Breast epithelium (tissue), 4 donors: ENCODE results near the gene BCAN. TPM values are rescaled to one million over a fixed set of nuclear protein-coding genes. Genes with fewer than 3 reads are reported as not detected.
A peak's percentile ranks its signal among the peaks of the same experiment; 100 is the strongest.

ENCODE experiments used
- DNase-seq, 2 donors: peaks; one replicate each; pipeline ENCODE4 v3.0.0-alpha.2; 2019; ENCODE audit warnings: low spot score in 2 of 2
- H3K27ac ChIP-seq, 2 donors: fragments of 200-600 bp; sonication (generic) in 1 of 2; one replicate each; pipeline ENCODE4 v1.5.1; 2016 to 2019; ENCODE audit warnings: mild to moderate bottlenecking in 1 of 2
- H3K27me3 ChIP-seq, 2 donors: fragments of 200-600 bp; sonication (generic) in 1 of 2; one replicate each; pipeline versions ENCODE4 v1.5.1 to v1.6.0; 2017 to 2019; ENCODE audit warnings: control low read depth in 1 of 2, mild to moderate bottlenecking in 1 of 2
- H3K36me3 ChIP-seq: fragments of 200-600 bp; one replicate; pipeline ENCODE4 v1.5.1; 2019
- H3K4me1 ChIP-seq, 2 donors: fragments of 200-600 bp; sonication (generic); one replicate each; pipeline ENCODE4 v1.5.1; 2016 to 2019; ENCODE audit warnings: control low read depth in 1 of 2
- H3K4me3 ChIP-seq, 3 donors: fragments of 200-600 bp; sonication (generic); 1 replicate in 2 of 3; 2 replicates in 1 of 3; pipeline ENCODE4 v1.5.1; 2016 to 2019; ENCODE audit warnings: mild to moderate bottlenecking in 3 of 3, moderate library complexity in 2 of 3
- H3K9me3 ChIP-seq, 2 donors: fragments of 200-600 bp; sonication (generic) in 1 of 2; one replicate each; pipeline ENCODE4 v1.5.1; 2016 to 2019; ENCODE audit warnings: control low read depth in 1 of 2
- POLR2A ChIP-seq: fragments of 450-650 bp; IDR thresholded peaks from one replicate; pipeline ENCODE4 v1.6.1; 2016; ENCODE audit warnings: antibody characterized with exemption, mild to moderate bottlenecking, moderate library complexity
- POLR2AphosphoS5 ChIP-seq, 3 donors: sonication (generic); formaldehyde crosslinking; IDR thresholded peaks; one replicate each; pipeline ENCODE4 v1.6.1; 2017; ENCODE audit warnings: antibody characterized with exemption in 3 of 3
- intact Hi-C: fragments of 100-400 bp; cut with DNase I; formaldehyde crosslinking; loops from one replicate; pipeline ENCODE4 v1.15.1; 2023; ENCODE audit warnings: low total_unique reads
- total RNA-seq, 3 donors: library from RNA; depleted of rRNA; stranded (reverse); fragments of >200 nt; gene quantifications; one replicate each; pipeline ENCODE4 v1.1.0, GENCODE V29; 2016
- TF ChIP-seq, protein P1 (sequence below), 3 donors: fragments of 450-650 bp; IDR thresholded peaks; one replicate each; pipeline ENCODE4 v1.5.1; 2016 to 2017; ENCODE audit warnings: antibody characterized with exemption in 3 of 3, mild to moderate bottlenecking in 3 of 3, moderate library complexity in 3 of 3

BCAN gene
- total RNA-seq, 3 donors from 2014 or later: 0.44 TPM; not detected in 2

DNA sequence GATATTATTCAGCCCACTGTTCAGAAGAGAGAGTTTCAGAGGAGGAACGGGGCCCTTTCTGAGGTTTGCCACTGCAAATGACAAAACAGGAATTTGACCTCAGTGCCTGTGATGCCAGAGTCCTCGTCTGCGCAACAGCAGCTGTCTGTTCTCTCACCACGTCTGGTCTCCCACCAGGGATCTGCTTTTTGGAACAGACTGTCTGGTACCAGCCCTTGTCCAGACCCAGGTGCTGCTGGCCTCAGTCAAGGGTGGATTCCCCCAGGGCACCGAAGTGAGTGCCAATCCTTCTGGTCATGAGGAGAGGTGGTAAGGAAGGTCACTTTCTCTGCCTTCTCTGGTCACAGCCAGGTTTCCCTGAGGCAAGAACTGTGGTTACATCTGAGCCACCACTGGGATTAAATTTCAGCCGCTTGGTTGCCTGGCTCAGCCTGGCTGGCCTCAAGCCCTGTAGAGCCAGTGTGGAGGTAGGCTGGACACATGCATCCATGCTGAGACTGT is 2.3 kb upstream of the BCAN start:
- Histone ChIP-seq H3K36me3 (no peaks in the 10 kb centered on the region), H3K27me3 (peaks cover 0 to 8% of the 10 kb centered on the region in 2 donors)
- TF ChIP-seq, protein P1, sequence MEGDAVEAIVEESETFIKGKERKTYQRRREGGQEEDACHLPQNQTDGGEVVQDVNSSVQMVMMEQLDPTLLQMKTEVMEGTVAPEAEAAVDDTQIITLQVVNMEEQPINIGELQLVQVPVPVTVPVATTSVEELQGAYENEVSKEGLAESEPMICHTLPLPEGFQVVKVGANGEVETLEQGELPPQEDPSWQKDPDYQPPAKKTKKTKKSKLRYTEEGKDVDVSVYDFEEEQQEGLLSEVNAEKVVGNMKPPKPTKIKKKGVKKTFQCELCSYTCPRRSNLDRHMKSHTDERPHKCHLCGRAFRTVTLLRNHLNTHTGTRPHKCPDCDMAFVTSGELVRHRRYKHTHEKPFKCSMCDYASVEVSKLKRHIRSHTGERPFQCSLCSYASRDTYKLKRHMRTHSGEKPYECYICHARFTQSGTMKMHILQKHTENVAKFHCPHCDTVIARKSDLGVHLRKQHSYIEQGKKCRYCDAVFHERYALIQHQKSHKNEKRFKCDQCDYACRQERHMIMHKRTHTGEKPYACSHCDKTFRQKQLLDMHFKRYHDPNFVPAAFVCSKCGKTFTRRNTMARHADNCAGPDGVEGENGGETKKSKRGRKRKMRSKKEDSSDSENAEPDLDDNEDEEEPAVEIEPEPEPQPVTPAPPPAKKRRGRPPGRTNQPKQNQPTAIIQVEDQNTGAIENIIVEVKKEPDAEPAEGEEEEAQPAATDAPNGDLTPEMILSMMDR (IDR thresholded peaks at IDR 0.05): no peak
- TF ChIP-seq POLR2AphosphoS5 (IDR thresholded peaks at IDR 0.05): no peak
- no peak for TF ChIP-seq POLR2A

DNA sequence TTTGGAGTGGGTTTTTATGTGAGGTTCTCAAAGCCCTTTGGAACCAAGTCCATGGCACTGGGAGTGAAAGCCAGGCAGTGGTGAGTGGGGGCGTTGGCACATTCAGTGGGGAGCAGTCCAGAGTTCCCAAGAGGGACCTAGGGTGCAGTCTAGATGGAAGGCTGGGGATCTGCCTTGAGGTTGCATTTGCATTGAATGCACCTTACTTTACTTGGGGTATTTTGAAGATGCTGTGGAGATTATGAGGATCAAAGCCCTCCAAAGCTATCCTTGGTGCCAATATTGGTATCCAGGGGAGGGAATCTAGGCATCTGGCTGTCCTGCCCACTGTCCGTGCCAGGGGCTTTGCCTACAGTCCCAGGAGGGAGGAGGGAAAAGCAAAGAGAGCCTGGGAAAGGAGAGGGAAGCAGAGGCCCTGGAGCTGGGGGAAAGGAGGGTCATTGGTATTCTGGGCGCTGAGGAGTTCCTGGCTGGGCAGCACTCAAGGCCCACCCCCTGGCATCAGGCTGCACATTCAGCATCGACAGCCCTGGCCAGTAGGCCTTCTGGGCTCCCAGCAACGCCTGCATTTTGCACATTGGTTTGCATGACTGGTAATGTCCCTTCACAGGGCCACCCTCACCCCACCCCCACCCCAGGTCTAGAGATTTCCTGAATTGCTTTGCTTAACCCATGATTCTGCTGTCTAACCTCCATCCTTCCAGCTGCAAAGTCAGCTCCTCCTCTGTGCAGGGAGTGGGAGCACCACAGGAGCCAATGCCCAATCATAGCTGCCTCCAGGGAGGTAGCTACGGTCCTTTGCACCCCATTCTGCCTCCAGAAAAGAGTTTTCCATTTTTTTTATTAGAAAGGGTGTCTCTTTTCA is 843 bp upstream of the BCAN start:
- H3K4me1 ChIP-seq: peaks cover 3 to 20% of the 10 kb centered on the region in 2 donors
- intact Hi-C loops: no loop called here
- H3K36me3 ChIP-seq: no peaks in the 10 kb centered on the region
- peak overlapping the region in 2 of 3 donors; percentile 47 to 62 for H3K4me3 ChIP-seq
- DNase-seq: no peak
- H3K27me3 ChIP-seq: peaks cover 0 to 8% of the 10 kb centered on the region in 2 donors
- no peak overlapping the region for H3K27ac ChIP-seq
- TF ChIP-seq POLR2AphosphoS5 (IDR thresholded peaks at IDR 0.05) (no peak), POLR2A (no peak)
- TF ChIP-seq, protein P1 (IDR thresholded peaks at IDR 0.05): no peak
- H3K9me3 ChIP-seq: no peaks in the 10 kb centered on the region

More for the DNA sequence above, 2.3 kb upstream of the BCAN start:
- DNase-seq: peak in 1 of 2 donors; percentile 56
- Histone ChIP-seq H3K4me1 (peaks cover 3 to 20% of the 10 kb centered on the region in 2 donors), H3K9me3 (no peaks in the 10 kb centered on the region), H3K27ac (no peak overlapping the region), H3K4me3 (no peak overlapping the region)
- intact Hi-C loops: no loop called here

- H3K4me1 ChIP-seq: peaks cover 3 to 20% of the 10 kb centered on the region in 2 donors
- H3K27ac ChIP-seq: no peak overlapping the region
- H3K9me3 ChIP-seq: no peaks in the 10 kb centered on the region
- intact Hi-C loops: no loop called here
- H3K27me3 ChIP-seq: peaks cover 0 to 8% of the 10 kb centered on the region in 2 donors
- DNase-seq: no peak
- H3K4me3 ChIP-seq: peak overlapping the region; percentile 24 to 62 (median 47)
- no peaks in the 10 kb centered on the region for H3K36me3 ChIP-seq
- TF ChIP-seq, protein P1 (IDR thresholded peaks at IDR 0.05): no peak
- TF ChIP-seq POLR2AphosphoS5 (IDR thresholded peaks at IDR 0.05): no peak
Measured at GRCh38 chr1:156642265-156643048, 540 bp downstream of the BCAN start.

GRCh38 chr1:156643049-156643777 is 1.3 kb downstream of the BCAN start:
- Histone ChIP-seq H3K4me3 (no peak overlapping the region), H3K9me3 (no peaks in the 10 kb centered on the region), H3K27me3 (peaks cover 0 to 8% of the 10 kb centered on the region in 2 donors), H3K4me1 (peaks cover 3 to 20% of the 10 kb centered on the region in 2 donors), H3K27ac (no peak overlapping the region), H3K36me3 (no peaks in the 10 kb centered on the region)
- intact Hi-C loops: no loop called here
- no peak for DNase-seq
- no peak for TF ChIP-seq POLR2AphosphoS5 (IDR thresholded peaks at IDR 0.05)
- no peak for TF ChIP-seq POLR2A
- TF ChIP-seq, protein P1 (IDR thresholded peaks at IDR 0.05): no peak
